GM19328 (cell line): ENCODE results near the gene SLC6A6.
"Not testable (repeated sequence)": the region's sequence is repeated elsewhere in the genome, so short reads cannot be mapped to it uniquely, and the experiment has no call there.

ENCODE experiments used
- ATAC-seq: cut with Tn5 transposase; IDR thresholded peaks from one replicate; pipeline ENCODE4 v1.9.1; 2021; ENCODE audit warnings: mild to moderate bottlenecking, moderate library complexity; ENCODE audit not compliant: unreplicated experiment

SLC6A6 gene

GRCh38 chr3:14503706-14504065 is 101.3 kb downstream of the SLC6A6 start:
- no peak for ATAC-seq

GRCh38 chr3:14505001-14505802 is 102.8 kb downstream of the SLC6A6 start:
- no peak for ATAC-seq

GRCh38 chr3:14505803-14506500 is 103.5 kb downstream of the SLC6A6 start:
- no peak for ATAC-seq

- ATAC-seq = no peak
These were observed 104.4 kb downstream of the SLC6A6 start for GRCh38 chr3:14506626-14507304.

- no peak for ATAC-seq
These were observed 104.9 kb downstream of the SLC6A6 start for GRCh38 chr3:14507305-14507741.

- no peak for ATAC-seq
These were observed 105.5 kb downstream of the SLC6A6 start for GRCh38 chr3:14507757-14508504.

- no peak for ATAC-seq
These were observed 106.1 kb downstream of the SLC6A6 start for GRCh38 chr3:14508505-14508819.

- no peak for ATAC-seq
These were observed 106.8 kb downstream of the SLC6A6 start for GRCh38 chr3:14508966-14509795.

- no peak for ATAC-seq
These were observed 107.3 kb downstream of the SLC6A6 start for GRCh38 chr3:14509796-14510100.

GRCh38 chr3:14510838-14511622 is 108.6 kb downstream of the SLC6A6 start:
- ATAC-seq = no peak

GRCh38 chr3:14511623-14512280 is 109.3 kb downstream of the SLC6A6 start:
- no peak for ATAC-seq

- no peak for ATAC-seq
These were observed 110.0 kb downstream of the SLC6A6 start for GRCh38 chr3:14512281-14512941.

GRCh38 chr3:14512942-14513327 is 110.5 kb downstream of the SLC6A6 start:
- ATAC-seq = no peak

GRCh38 chr3:14513566-14514322 is 111.3 kb downstream of the SLC6A6 start:
- ATAC-seq = no peak

GRCh38 chr3:14514323-14514720 is 111.9 kb downstream of the SLC6A6 start:
- no peak for ATAC-seq

- ATAC-seq = not testable (repeated sequence)
These were observed 113.1 kb downstream of the SLC6A6 start for GRCh38 chr3:14515526-14515925.

GRCh38 chr3:14516738-14517345 is 114.4 kb downstream of the SLC6A6 start:
- no peak for ATAC-seq
